HTR-8/SVneo (cell line): ENCODE results near the gene SEMA6D.

Experiments used
- DNase-seq: peaks from one replicate; pipeline ENCODE4 v3.0.0; 2011; ENCODE audit warnings: low spot score, mixed read lengths; ENCODE audit not compliant: insufficient read length
- FAIRE-seq: peaks from 2 replicates; lab custom pipeline; 2011; peaks lifted over from hg19 to GRCh38; lab: Jason Lieb, UNC

SEMA6D gene

GRCh38 chr15:47717036-47717612, at the start of gene SEMA6D:
TSS of gene SEMA6D (plus strand) at chr15:47717505. CDS start at chr15:47759799, 42,294 bp downstream.
- FAIRE-seq (peak; percentile 60), DNase-seq (peak; percentile 64)

- DNase-seq = no peak
- FAIRE-seq = no peak
Observed at GRCh38 chr15:47669221-47669620, 48.1 kb upstream of the SEMA6D start.

- DNase-seq (no peak), FAIRE-seq (no peak)
Observed at GRCh38 chr15:47670365-47670764, 46.9 kb upstream of the SEMA6D start.

GRCh38 chr15:47673232-47673761, 44.0 kb upstream of the SEMA6D start:
- FAIRE-seq = no peak

GRCh38 chr15:47674586-47675232, 42.6 kb upstream of the SEMA6D start:
- FAIRE-seq (no peak), DNase-seq (no peak)

More at GRCh38 chr15:47673232-47673761, 44.0 kb upstream of the SEMA6D start:
- no peak for DNase-seq

- DNase-seq (no peak), FAIRE-seq (no peak)
Observed at GRCh38 chr15:47675735-47676134, 41.6 kb upstream of the SEMA6D start.

GRCh38 chr15:47678040-47678439, 39.3 kb upstream of the SEMA6D start:
- DNase-seq (no peak), FAIRE-seq (no peak)

- FAIRE-seq (no peak), DNase-seq (no peak)
Observed at GRCh38 chr15:47682661-47683060, 34.6 kb upstream of the SEMA6D start.

- DNase-seq (peak; percentile 38), FAIRE-seq (no peak)
Observed at GRCh38 chr15:47685141-47685870, 32.0 kb upstream of the SEMA6D start.

GRCh38 chr15:47688573-47689086, 28.7 kb upstream of the SEMA6D start:
- FAIRE-seq = no peak
- DNase-seq = no peak

- no peak for FAIRE-seq
- DNase-seq = no peak
Observed at GRCh38 chr15:47689660-47690059, 27.6 kb upstream of the SEMA6D start.

- DNase-seq (no peak), FAIRE-seq (no peak)
Observed at GRCh38 chr15:47691882-47692281, 25.4 kb upstream of the SEMA6D start.

- FAIRE-seq (no peak), DNase-seq (no peak)
Observed at GRCh38 chr15:47696351-47696750, 21.0 kb upstream of the SEMA6D start.

GRCh38 chr15:47705281-47705997, 11.9 kb upstream of the SEMA6D start:
- no peak for FAIRE-seq

GRCh38 chr15:47707391-47707790, 9.9 kb upstream of the SEMA6D start:
- DNase-seq = no peak
- FAIRE-seq = no peak

More at GRCh38 chr15:47705281-47705997, 11.9 kb upstream of the SEMA6D start:
- no peak for DNase-seq

- FAIRE-seq = no peak
Observed at GRCh38 chr15:47708161-47708980, 8.9 kb upstream of the SEMA6D start.

GRCh38 chr15:47711655-47712054, 5.7 kb upstream of the SEMA6D start:
- FAIRE-seq (no peak), DNase-seq (peak; percentile 10)

More at GRCh38 chr15:47708161-47708980, 8.9 kb upstream of the SEMA6D start:
- no peak for DNase-seq

GRCh38 chr15:47715402-47715801, 1.9 kb upstream of the SEMA6D start:
- DNase-seq = no peak
- FAIRE-seq = no peak

GRCh38 chr15:47715856-47716445, 1.4 kb upstream of the SEMA6D start:
- no peak for FAIRE-seq
- DNase-seq = no peak
